ENCODE measurements around the gene ZBED3. TPM values are rescaled to one million over a fixed set of nuclear protein-coding genes. Genes with fewer than 3 reads are reported as not detected.

ZBED3 gene
- total and polyA plus RNA-seq, 2 of the 8 experiments (the other 6 are each of a cell fraction or from before 2014, with no cell fraction given): 7.9 to 9.4 TPM

DNA sequence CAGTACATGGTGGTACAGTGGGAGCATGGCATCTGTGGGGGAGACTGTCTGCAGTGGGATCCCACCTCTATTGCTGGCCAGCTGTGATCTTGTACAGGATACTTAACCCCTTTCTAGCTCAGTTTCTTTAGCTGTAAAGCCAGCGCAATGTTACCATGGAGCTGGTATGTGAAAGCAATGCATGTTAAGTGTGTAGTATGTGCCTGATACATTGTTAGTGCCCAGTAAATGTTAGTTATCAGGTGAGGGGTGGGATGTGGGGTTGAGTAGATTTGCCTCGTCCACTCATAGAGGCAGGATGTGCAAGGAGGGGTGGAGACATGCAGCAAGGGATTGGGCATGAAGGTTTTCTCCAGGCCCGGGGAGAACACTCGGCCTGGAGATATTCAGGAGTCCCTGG is 12.3 kb downstream of the ZBED3 start:
- H4K91ac ChIP-seq (replicated peaks; ENCODE audit: insufficient read length, low read length): no peak overlapping the region
- no peak overlapping the region for H3K14ac ChIP-seq (ENCODE audit: insufficient read length)
- H2BK120ac ChIP-seq (replicated peaks; ENCODE audit: low read depth, low read length): no peak overlapping the region
- ChIA-PET CTCF (ENCODE audit: partially characterized antibody) (no interaction called here), POLR2A (ENCODE audit: partially characterized antibody) (interaction anchor here (0.9 to 2.0 kb wide), 6 partner anchors 8 to 295 kb away, joined by 3 to 8 read pairs (median 4); partner anchors contain the start of gene ZBED3)
- no peak overlapping the region for H3K23ac ChIP-seq (ENCODE audit: insufficient read length)
- H3K23me2 ChIP-seq (ENCODE audit: low read depth, low read length): peaks cover 4% of the 10 kb centered on the region; the same call in 1 of the 2 replicates
- no peaks in the 10 kb centered on the region for H3K79me2 ChIP-seq (ENCODE audit: control insufficient read depth in 1 of 2, insufficient read depth in 2 of 2, low read length in 2 of 2)
- H3K4ac ChIP-seq (replicated peaks; ENCODE audit: insufficient read length, low read depth, low read length): no peak overlapping the region
- no peak overlapping the region for H2BK15ac ChIP-seq (ENCODE audit: low read length)
- H3K36me3 ChIP-seq (ENCODE audit: control insufficient read depth in 2 of 4, insufficient read depth in 4 of 4, low read length in 3 of 4): no peaks in the 10 kb centered on the region
- no peak overlapping the region for H2AK5ac ChIP-seq (ENCODE audit: low read depth, low read length)
- H3K9me3 ChIP-seq (ENCODE audit: insufficient read depth in 2 of 2, low read depth in 1 of 2, low read length in 1 of 2): no peaks in the 10 kb centered on the region
- no peak overlapping the region for H2BK20ac ChIP-seq (ENCODE audit: low read length)
- no peak overlapping the region for H3K27ac ChIP-seq (ENCODE audit: low read depth, low read length)
- no peaks in the 10 kb centered on the region for H3K79me1 ChIP-seq (ENCODE audit: low read depth, low read length)
- no peak for DNase-seq (ENCODE audit: low read depth in 1 of 2, low spot score in 2 of 2)
- no peaks in the 10 kb centered on the region; a peak in 2 of 7 replicates for H3K4me1 ChIP-seq (replicated peaks in 1 of 4; ENCODE audit: control insufficient read depth in 3 of 4, insufficient read depth in 4 of 4, low read length in 3 of 4)
- H3K18ac ChIP-seq (ENCODE audit: extremely low read depth, low read length): no peak overlapping the region
- no peak overlapping the region for H4K5ac ChIP-seq (ENCODE audit: insufficient read length, low read depth, low read length)
- no peaks in the 10 kb centered on the region for H4K20me1 ChIP-seq (replicated peaks in 1 of 2; ENCODE audit: control insufficient read depth in 1 of 2, insufficient read depth in 2 of 2, low read length in 2 of 2)
- H3K4me3 ChIP-seq (ENCODE audit: extremely low read depth in 1 of 4, insufficient read depth in 2 of 4, low read depth in 3 of 4, low read length in 4 of 4): no peak overlapping the region
- no peak overlapping the region for H2BK5ac ChIP-seq (ENCODE audit: low read depth, low read length)
- no peak overlapping the region for H3K9ac ChIP-seq (replicated peaks in 1 of 4; ENCODE audit: extremely low read depth in 1 of 4, low read depth in 3 of 4, low read length in 3 of 4)
- no peak overlapping the region for H3K56ac ChIP-seq (replicated peaks; ENCODE audit: insufficient read length, low read depth, low read length)
- 87% methylated on average over 4 of the region's 4 CpGs; no CpG with 5 or more reads in 1 of the 2 experiments for WGBS, 2 experiments (ENCODE audit: extremely low coverage in 1 of 2, insufficient coverage in 1 of 2, insufficient read length in 1 of 2, insufficient replicate concordance in 2 of 2, low coverage in 1 of 2, low lambda C conversion rate in 2 of 2, missing lambda C conversion rate in 1 of 2)
- no peak for FAIRE-seq
- peaks cover 0 to 4% (median 2%) of the 10 kb centered on the region in 4 experiments; a peak in 1 of 7 replicates for H3K27me3 ChIP-seq (replicated peaks in 1 of 4; ENCODE audit: control insufficient read depth in 3 of 4, extremely low read depth in 1 of 4, insufficient read depth in 3 of 4, low read length in 3 of 4)
- no peak overlapping the region for H3K4me2 ChIP-seq (ENCODE audit: insufficient read depth in 1 of 2, low read depth in 2 of 2, low read length in 2 of 2)
- H2AFZ ChIP-seq (ENCODE audit: low read length): no peak overlapping the region
- H2BK12ac ChIP-seq (ENCODE audit: low read depth, low read length): no peak overlapping the region
- H4K8ac ChIP-seq (ENCODE audit: extremely low read depth, insufficient read depth, low read length): no peak overlapping the region
- TF ChIP-seq SIN3A (conservative IDR thresholded peaks at IDR 0.05 in 1 of 2, IDR thresholded peaks at IDR 0.05 in 1 of 2; ENCODE audit: low read depth in 1 of 2, low read length in 2 of 2) (no peak), EGR1 (IDR thresholded peaks at IDR 0.05; ENCODE audit: borderline replicate concordance, low read depth, low read length) (no peak), CBX8 (IDR thresholded peaks at IDR 0.05; ENCODE audit: borderline replicate concordance, low read depth, low read length) (no peak), RBBP5 (IDR thresholded peaks at IDR 0.05; ENCODE audit: borderline replicate concordance, low read depth, low read length) (no peak), BRCA1 (IDR thresholded peaks at IDR 0.05; ENCODE audit: low read depth, low read length) (no peak), KDM1A (IDR thresholded peaks at IDR 0.05; ENCODE audit: borderline replicate concordance, low read length) (no peak)
